Mammary epithelial cell (primary cell): ENCODE measurements around the gene DHRS1.

Source experiments
- CTCF ChIP-seq, 2 donors: IDR thresholded peaks in 1 of 2; conservative IDR thresholded peaks in 1 of 2; 2 replicates each; pipeline ENCODE4 v1.5.1; 2011 to 2012; ENCODE audit warnings: inconsistent platforms in 2 of 2, low read length in 2 of 2, mild to moderate bottlenecking in 2 of 2, control low read depth in 1 of 2, low read depth in 1 of 2; ENCODE audit not compliant: insufficient read depth in 1 of 2; ENCODE audit errors: extremely low read depth in 1 of 2
- EZH2 ChIP-seq: IDR thresholded peaks from 2 replicates; pipeline ENCODE4 v1.6.1; 2012; ENCODE audit warnings: low read length, inconsistent platforms, borderline replicate concordance

- peak; percentile 70 to 81 for TF ChIP-seq CTCF (conservative IDR thresholded peaks at IDR 0.05 in 1 of 2, IDR thresholded peaks at IDR 0.05 in 1 of 2; ENCODE audit: extremely low read depth in 1 of 2, insufficient read depth in 1 of 2, low read depth in 1 of 2, low read length in 2 of 2)
- no peak for TF ChIP-seq EZH2
Measured at GRCh38 chr14:24296341-24297157, 3.0 kb downstream of the DHRS1 start.
